ENCODE data around the gene ATP6V1C2.
"Not testable (repeated sequence)": the region's sequence is repeated elsewhere in the genome, so short reads cannot be mapped to it uniquely, and the experiment has no call there.

DNA sequence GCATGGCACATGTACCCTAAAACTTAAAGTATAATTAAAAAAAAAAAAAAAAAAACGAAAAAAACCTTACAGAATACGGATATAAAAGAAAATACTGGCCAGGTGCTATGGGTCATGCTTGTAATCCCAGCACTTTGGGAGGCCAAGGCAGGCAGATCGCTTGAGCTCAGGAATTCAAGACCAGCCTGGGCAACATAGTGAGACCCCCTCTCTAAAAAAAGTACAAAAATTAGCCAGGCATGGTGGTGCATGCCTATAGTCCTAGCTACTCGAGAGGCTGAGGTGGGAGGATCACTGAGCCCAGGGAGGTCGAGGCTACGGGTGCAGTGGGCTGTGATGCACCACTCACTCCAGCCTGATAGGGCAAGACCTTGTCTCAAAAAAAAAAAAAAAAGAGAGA is 84.6 kb downstream of the ATP6V1C2 start:
- TF ChIP-seq CTCF (conservative IDR thresholded peaks at IDR 0.05; ENCODE audit: low read depth, low read length); EZH2 (IDR thresholded peaks at IDR 0.05; ENCODE audit: low read length, unreplicated experiment): not testable (repeated sequence)
